Psoas muscle (tissue), 8 donors: ENCODE results near the gene RTEL1. TPM values are rescaled to one million over a fixed set of nuclear protein-coding genes. Genes with fewer than 3 reads are reported as not detected.
A peak's percentile ranks its signal among the peaks of the same experiment; 100 is the strongest.

Source experiments
- ATAC-seq, 4 donors: fragments of 200-7000 bp; cut with Tn5 transposase; one replicate each; pipeline ENCODE4 v1.9.1; 2020; ENCODE audit warnings: moderate library complexity in 3 of 4, mild to moderate bottlenecking in 2 of 4
- DNase-seq, 2 donors: peaks; one replicate each; pipeline ENCODE4 v3.0.0-alpha.2; 2020
- H3K27ac ChIP-seq: fragments of 200-600 bp; one replicate; pipeline ENCODE4 v1.8.0; 2022
- H3K27me3 ChIP-seq, 3 donors: fragments of 200-600 bp in 1 of 3; one replicate each; pipeline versions ENCODE4 v1.6.1 to v1.8.0; 2013 to 2022; ENCODE audit warnings: low read length in 2 of 3, mild to moderate bottlenecking in 2 of 3, moderate library complexity in 1 of 3; ENCODE audit not compliant: insufficient read depth in 3 of 3
- H3K36me3 ChIP-seq, 2 donors: fragments of 200-600 bp in 1 of 2; one replicate each; pipeline versions ENCODE4 v1.6.1 to v1.8.0; 2013 to 2022; ENCODE audit warnings: low read depth in 1 of 2, mild to moderate bottlenecking in 1 of 2, moderate library complexity in 1 of 2; ENCODE audit not compliant: insufficient read depth in 1 of 2
- H3K4me1 ChIP-seq: fragments of 200-600 bp; one replicate; pipeline ENCODE4 v1.8.0; 2022
- H3K4me3 ChIP-seq: fragments of 200-600 bp; one replicate; pipeline ENCODE4 v1.8.0; 2022; ENCODE audit warnings: mild to moderate bottlenecking
- H3K9me3 ChIP-seq: fragments of 200-600 bp; one replicate; pipeline ENCODE4 v1.8.0; 2022
- CTCF ChIP-seq: fragments of 200-600 bp; IDR thresholded peaks from one replicate; pipeline ENCODE4 v1.8.0; 2022; ENCODE audit warnings: antibody characterized with exemption
- WGBS, 3 donors: extraction: QIAGEN DNeasy Blood & Tissue Kit; methylation state at CpG; one replicate each; pipeline versions ENCODE4 v1.1.6 to v1.1.7; 2013; 5-methylcytosine and 5-hydroxymethylcytosine counted together
- intact Hi-C, 2 donors: fragments of 100-400 bp; cut with DNase I; formaldehyde crosslinking; loops; one replicate each; pipeline versions ENCODE4 v1.11.0 to v1.14.2; 2022
- polyA plus RNA-seq, 3 donors: library from polyadenylated mRNA; stranded (reverse); fragments of 200-250 nt; gene quantifications; one replicate each; pipeline ENCODE4 v1.2.3, GENCODE V29; 2013
- total RNA-seq, 4 donors: library from RNA; stranded (reverse); fragmentation: NEBNext Ultra II Directional in 2 of 4; extraction: Animal tissue kit (Norgen Biotek cat#: 25700) in 2 of 4; gene quantifications; one replicate each; pipeline versions ENCODE4 v1.2.1 to v1.2.4, GENCODE V29; 2021 to 2023
- donor health status: healthy with polysubstance abuse.
- donor health status: DM: no; HTN: no; CAD: no; lungs with moderate emphysema.
- donor health status: Bipolar disorder and iron deficiency.
- donor health status: healthy.
- donor health status: DM: yes; HTN: yes; CAD: no.
- donor health status: DM: no; HTN: no; CAD: no.
- donor health status: DM: no; HTN: no; CAD: no.
- donor health status: DM: yes; HTN: yes; CAD: no.

RTEL1 gene
- total and polyA plus RNA-seq, 7 donors, result 5.2 to 17.5 (median 9.2) TPM

- no peaks in the 10 kb centered on the region for H3K9me3 ChIP-seq
- no peaks in the 10 kb centered on the region for H3K27me3 ChIP-seq
- DNase-seq (no peak), ATAC-seq (no peak)
- no peak for TF ChIP-seq CTCF
- intact Hi-C loops, result loop anchor here in 1 of 2 donors (5.0 kb wide), 1 partner anchor 38 kb away; no protein-coding TSS in a partner anchor
- no peak overlapping the region for H3K4me3 ChIP-seq
- WGBS, 3 donors, result 86 to 89% (median 89%) methylated on average over 21 to 22 of the region's 22 CpGs
- H3K27ac ChIP-seq, result no peak overlapping the region
- H3K4me1 ChIP-seq, result peaks cover 4% of the 10 kb centered on the region
- H3K36me3 ChIP-seq, result peaks cover 12 to 74% of the 10 kb centered on the region in 2 donors
Measured at GRCh38 chr20:63664143-63664851, 6.2 kb downstream of the RTEL1 start.

GRCh38 chr20:63664861-63665594 is 6.9 kb downstream of the RTEL1 start:
- DNase-seq (no peak), ATAC-seq (peak in 1 of 4 donors; percentile 10)
- Histone ChIP-seq H3K27ac (no peak overlapping the region), H3K36me3 (peaks cover 12 to 74% of the 10 kb centered on the region in 2 donors), H3K9me3 (no peaks in the 10 kb centered on the region), H3K4me3 (no peak overlapping the region), H3K27me3 (no peaks in the 10 kb centered on the region), H3K4me1 (no peaks in the 10 kb centered on the region)
- TF ChIP-seq CTCF, result no peak
- 67 to 75% (median 73%) methylated on average over 18 of the region's 18 CpGs for WGBS, 3 donors
- intact Hi-C loops, result loop anchor here in 1 of 2 donors (5.0 kb wide), 1 partner anchor 37 kb away; no protein-coding TSS in a partner anchor

DNA sequence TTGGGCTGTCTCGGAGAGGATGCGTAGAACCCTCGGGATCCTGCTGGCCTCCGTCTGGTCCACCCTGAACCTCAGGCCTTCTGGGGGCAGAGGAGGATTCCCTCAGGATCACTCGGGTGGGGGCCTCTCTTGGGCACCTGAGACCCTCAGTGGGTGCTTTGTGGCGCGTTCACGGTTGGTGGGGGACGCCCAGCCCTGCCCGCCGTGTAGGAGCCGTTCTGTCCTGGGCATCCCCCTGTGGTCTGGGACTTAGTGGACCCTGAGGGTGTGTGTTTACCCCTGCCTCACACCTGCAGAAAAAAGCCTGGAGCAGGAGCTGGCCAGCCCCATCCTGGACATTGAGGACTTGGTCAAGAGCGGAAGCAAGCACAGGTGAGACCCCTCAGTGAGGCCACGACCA is 7.6 kb downstream of the RTEL1 start:
- 92 to 95% (median 94%) methylated on average over 14 of the region's 14 CpGs for WGBS, 3 donors
- Histone ChIP-seq H3K9me3 (no peaks in the 10 kb centered on the region), H3K4me1 (no peaks in the 10 kb centered on the region), H3K27ac (no peak overlapping the region), H3K4me3 (no peak overlapping the region), H3K27me3 (no peaks in the 10 kb centered on the region), H3K36me3 (peaks cover 12 to 69% of the 10 kb centered on the region in 2 donors)
- ATAC-seq (peak in 1 of 4 donors; percentile 29), DNase-seq (no peak)
- no peak for TF ChIP-seq CTCF
- intact Hi-C loops, result no loop called here

DNA sequence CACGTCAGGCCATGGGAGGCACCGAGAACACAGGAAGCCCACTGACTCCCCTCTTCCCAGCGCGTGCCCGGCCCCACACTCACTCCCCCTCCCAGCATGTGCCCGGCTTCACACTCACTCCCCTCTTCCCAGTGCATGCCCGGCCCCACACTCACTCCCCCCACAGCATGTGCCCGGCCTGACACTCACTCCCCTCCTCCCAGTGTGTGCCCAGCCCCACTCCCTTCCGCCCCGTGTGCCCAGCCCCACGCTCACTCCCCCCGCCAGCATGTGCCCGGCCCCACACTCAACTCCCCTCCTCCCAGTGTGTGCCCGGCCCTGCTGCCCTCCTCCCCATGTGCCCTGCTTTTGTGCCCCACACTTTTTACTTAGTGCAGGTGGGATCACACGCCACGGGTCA is 9.7 kb downstream of the RTEL1 start:
- H3K4me1 ChIP-seq, result no peaks in the 10 kb centered on the region
- ATAC-seq (no peak), DNase-seq (no peak)
- H3K4me3 ChIP-seq, result no peak overlapping the region
- no peaks in the 10 kb centered on the region for H3K27me3 ChIP-seq
- H3K36me3 ChIP-seq, result peaks cover 7 to 62% of the 10 kb centered on the region in 2 donors
- intact Hi-C loops, result no loop called here
- 90 to 92% (median 92%) methylated on average over 15 to 16 of the region's 16 CpGs for WGBS, 3 donors
- H3K27ac ChIP-seq, result no peak overlapping the region
- TF ChIP-seq CTCF, result no peak
- no peaks in the 10 kb centered on the region for H3K9me3 ChIP-seq
